NK-92 (cell line): ENCODE measurements around the gene RAP1GDS1.

Experiments
- DNase-seq: peaks from one replicate; lab custom pipeline; 2025; ENCODE audit not compliant: unreplicated experiment; lab: John Stamatoyannopoulos, UW

RAP1GDS1 gene, protein sequence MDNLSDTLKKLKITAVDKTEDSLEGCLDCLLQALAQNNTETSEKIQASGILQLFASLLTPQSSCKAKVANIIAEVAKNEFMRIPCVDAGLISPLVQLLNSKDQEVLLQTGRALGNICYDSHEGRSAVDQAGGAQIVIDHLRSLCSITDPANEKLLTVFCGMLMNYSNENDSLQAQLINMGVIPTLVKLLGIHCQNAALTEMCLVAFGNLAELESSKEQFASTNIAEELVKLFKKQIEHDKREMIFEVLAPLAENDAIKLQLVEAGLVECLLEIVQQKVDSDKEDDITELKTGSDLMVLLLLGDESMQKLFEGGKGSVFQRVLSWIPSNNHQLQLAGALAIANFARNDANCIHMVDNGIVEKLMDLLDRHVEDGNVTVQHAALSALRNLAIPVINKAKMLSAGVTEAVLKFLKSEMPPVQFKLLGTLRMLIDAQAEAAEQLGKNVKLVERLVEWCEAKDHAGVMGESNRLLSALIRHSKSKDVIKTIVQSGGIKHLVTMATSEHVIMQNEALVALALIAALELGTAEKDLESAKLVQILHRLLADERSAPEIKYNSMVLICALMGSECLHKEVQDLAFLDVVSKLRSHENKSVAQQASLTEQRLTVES

DNA sequence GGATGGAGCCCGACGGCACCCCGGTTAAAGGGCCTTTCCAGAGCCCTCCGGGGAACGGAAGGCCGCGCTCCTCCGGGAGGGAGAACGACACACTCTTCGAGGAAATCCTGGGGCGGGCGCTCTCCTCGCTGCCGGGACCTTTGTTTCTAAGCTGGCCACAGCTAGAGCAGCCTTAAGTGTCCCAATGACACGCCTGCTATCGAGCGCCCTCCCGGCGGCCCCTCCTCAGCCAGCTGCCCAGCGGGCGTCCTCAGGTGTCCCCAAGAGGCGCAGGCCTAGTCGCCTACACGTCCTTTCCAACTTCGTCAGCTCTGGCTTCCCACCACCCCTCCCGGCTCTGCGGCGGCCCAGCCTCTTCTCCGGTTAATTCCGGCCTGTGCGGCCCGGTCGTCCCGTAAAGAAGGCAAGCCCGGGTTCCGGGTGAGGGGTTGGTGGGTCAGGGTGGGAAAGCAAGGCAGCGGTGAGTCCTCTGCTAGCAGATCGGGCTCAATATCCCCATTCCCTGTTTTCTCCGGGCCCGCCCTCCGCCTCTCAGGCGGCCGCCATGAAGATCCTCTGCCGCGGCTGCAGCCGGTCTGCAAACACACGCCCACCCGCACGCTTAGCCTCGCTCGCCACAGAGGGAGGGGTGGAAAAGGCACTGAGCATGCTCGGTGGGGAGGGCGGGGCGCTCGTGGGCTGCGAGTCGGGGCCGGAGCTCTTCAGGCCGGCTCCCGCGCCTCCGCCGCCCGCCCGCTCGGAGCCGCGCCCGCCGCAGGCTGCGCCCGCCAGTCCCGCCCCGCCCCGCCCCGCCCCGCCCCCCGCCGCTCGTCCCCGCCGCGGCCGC is at the start of gene RAP1GDS1:
RAP1GDS1 (plus strand) TSS at position 806 of the 826 bp plus-strand sequence. CDS start 182 bp downstream, outside the sequence.
- DNase-seq: peak; percentile 14

DNA sequence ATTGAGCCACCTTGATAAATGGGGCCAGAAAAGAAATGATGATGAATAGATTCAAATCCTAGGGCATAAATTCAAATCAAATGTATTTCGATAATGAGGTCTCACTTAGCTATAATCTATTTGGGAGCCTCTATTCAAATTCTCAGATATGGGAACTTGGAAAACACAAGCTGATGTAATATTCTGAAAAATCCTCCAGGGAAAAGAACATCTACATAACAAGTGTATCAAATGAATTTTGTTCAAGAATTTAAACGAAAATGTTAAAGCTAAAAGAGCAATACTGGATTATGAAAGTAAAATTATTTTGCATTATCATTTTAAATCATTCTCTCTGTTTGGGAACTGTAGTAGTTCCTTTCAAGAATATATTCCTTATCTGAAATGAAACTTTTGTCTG is 38.9 kb upstream of the RAP1GDS1 start:
- no peak for DNase-seq

DNA sequence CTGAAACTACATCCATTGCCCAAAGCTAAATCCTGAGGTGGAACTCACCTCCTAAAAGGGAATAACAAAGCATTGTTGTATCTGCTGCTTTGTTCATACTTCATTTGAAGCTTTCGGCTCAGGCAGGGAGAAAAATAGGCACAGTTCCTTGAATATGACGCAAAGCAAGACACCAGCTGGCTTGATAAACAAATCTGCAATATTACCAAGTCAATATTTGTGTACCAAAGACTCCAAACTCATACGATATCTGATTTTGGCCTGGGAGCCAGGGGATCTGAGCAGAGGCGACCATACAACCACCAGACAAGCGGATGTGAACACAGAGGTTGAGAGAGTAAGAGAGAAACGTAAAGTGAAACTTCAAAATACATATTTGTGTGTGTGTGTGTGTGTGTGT is 34.8 kb upstream of the RAP1GDS1 start:
- DNase-seq: no peak

DNA sequence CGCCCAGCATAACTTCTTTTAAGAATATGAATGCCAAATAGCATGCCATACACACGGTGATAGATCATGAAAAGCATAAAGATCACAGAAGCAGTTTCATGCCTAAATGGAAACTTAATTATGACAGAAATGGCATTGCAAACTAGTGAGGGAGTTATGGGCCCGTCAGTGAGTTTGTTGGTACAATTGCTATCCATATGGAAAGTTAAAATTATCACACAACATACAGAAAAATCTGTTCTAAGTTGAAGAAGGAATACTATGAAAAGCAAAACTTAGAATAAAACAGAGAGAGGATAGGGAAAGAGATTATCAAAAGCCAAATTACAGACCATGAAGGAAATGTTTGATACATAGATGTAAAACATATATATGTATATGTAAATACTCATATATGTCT is 30.2 kb upstream of the RAP1GDS1 start:
- DNase-seq: no peak

DNA sequence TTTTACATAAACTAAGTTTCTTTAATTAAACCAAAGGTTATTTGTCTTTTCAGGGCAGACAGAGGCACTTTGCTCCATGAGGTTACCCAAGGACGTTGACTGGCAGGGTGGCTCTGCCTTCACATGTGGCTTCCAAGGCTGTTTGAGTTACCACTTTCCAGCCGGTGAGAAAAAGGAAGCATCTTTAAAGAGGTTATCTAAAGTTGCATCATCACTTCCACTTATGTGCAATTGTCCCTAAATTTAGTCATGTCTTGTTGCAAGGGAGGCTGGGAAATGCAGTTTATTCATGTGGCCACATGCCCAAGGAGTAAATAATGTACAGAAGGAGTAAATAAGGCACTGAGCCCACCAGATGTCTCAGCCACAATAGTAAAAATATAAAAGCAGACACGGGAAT is 29.0 kb upstream of the RAP1GDS1 start:
- DNase-seq: no peak

DNA sequence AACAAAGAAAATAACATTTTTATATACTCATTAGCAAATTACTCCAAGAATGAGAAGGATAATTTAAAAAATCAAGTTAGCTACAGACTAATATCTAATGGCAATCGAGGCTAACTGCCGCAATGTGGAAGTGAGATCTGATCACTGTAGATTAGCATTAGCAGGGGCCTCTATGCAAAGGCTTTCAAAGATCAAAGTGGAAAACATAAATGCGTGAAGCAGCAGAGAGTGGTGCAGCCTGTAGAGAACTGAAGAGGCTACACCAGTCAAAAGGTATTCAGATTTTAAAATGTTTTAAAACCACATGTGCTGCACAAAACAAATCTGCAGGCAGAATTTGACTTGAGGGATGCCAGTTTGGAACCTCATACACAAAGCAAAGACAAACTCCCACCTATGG is 24.0 kb upstream of the RAP1GDS1 start:
- DNase-seq: no peak

DNA sequence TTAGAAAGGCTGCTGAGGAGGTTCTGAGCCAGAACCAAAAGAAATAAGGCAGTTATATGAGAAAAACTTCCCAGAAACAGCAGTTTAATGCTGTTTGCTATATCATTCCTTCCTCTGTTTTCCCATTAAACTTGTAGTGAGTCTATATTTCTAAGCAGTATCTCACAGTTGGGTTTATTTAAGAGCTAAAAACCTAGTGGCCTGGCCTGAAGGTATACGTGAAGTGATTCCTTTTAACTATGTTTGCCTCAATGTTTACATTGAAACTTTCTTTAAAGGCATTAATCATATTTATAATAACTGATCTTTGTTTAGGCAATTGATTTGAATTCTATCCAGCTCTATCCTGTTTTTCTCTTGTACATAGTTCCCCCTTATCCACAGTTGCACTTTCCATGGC is 19.1 kb upstream of the RAP1GDS1 start:
- no peak for DNase-seq

DNA sequence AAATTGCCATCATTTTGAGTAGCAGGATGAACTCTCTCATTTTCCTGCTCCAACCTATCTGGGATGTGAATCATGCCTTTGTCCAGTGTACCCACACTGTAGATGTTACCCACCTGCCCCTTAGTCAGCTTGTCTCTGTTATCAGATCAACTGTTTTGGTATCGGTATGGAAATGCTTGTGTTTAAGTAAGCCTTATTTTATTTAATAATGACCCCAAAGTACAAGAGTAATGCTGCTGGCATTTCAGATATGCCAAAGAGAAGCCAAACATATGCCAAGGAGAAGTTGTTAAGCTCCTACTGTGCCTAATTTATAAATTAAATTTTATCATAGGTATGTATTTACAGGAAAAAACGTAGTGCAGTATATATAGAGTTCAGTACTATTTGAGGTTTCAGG is 18.6 kb upstream of the RAP1GDS1 start:
- no peak for DNase-seq

DNA sequence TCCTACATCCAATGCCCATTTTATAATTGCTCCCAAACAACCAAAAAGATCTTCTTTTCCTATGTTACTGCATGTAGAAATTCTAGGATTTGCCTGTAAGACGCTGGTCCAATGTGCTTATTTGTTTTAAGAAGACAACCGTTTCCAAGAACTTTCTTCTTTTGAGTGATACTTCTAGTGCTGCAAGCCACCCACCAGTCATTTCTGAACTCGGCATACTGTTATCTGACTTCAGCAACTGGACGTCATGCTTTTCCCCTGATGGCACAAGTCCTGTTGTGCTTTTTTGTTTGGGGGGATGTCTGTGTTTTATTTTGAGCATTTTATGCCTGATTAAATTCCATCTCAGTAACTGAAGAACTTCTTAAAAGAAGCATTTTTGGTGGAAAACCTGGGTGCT is 16.0 kb upstream of the RAP1GDS1 start:
- DNase-seq: no peak

DNA sequence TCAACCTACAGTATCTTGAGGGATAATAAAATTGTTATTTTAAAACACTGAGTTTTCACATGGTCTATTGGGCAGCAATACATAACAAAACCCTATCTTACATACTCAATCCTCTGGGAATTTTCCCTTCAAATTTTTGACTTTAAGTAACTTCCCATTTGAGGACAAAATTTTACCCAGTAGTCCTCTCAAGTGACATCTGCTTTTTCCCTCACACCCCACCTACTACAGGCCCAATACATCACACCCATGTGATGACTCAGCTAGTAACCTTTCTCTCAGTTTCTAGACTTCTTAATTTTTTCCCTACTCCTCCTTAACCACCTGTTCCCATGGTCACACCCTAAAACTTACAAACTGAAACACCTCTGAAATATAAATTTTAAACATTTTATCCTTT is 12.2 kb upstream of the RAP1GDS1 start:
- DNase-seq: no peak

DNA sequence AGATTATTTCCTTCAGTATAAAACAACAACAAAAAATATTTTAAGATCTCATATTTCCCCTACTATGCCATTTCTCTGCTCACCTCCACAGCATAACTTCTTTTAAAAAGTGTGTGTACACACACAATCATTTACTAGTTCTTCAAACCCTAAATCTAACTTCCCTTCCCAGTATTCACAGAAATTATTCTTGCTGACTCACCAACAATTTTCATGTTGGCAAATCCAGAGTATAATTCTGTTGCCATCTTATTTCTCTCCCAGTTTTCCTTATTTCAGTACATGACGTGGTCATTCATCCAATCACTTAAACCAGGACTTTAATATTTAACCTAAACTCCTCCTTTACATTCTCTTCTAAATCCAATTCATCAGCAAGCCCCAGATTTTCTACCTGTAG is 11.4 kb upstream of the RAP1GDS1 start:
- no peak for DNase-seq

DNA sequence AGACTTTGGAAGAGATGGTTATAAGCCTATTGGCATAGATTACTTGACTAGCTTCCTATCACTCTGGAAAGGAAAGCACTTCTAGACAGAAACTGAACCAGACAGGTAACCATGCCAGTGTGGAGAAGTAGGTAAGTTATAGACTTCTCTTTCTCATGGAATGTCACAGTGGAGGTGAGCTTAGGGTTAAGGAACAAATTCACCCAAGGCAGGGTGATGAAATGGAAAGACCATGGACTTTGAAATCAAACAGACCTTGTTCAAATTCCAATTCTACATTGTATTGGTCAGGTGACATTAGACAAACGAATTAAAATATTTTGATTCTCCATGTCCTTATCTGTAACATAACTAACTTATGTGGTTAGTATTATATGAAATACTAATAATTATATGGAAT is 7.7 kb upstream of the RAP1GDS1 start:
- DNase-seq: no peak

DNA sequence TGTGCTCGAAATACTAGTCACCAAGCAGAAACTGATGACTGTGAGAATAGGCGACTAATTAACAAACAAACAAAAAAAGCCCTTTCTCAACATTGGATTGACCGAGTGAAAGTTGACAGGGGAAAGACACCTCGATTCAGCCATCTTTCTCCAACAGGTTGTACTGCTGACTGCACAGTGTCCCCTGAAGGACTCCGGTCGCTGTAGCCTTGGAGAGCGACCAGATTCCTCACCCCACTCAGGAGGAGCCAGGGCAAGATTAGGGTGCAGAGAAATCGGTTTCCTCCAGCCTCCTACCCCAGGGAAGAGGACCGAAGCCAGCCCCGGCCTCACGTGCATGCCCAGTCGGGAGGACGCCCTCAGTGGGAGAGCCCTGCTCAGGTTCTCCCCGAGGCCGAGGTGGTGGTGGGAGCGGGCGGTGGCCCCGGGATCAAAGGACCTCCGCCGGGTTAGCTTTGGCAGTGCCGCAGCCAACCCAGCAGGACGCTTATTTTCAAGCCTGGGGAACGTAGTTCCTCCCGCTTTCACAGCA is 1.1 kb upstream of the RAP1GDS1 start:
- DNase-seq: no peak

DNA sequence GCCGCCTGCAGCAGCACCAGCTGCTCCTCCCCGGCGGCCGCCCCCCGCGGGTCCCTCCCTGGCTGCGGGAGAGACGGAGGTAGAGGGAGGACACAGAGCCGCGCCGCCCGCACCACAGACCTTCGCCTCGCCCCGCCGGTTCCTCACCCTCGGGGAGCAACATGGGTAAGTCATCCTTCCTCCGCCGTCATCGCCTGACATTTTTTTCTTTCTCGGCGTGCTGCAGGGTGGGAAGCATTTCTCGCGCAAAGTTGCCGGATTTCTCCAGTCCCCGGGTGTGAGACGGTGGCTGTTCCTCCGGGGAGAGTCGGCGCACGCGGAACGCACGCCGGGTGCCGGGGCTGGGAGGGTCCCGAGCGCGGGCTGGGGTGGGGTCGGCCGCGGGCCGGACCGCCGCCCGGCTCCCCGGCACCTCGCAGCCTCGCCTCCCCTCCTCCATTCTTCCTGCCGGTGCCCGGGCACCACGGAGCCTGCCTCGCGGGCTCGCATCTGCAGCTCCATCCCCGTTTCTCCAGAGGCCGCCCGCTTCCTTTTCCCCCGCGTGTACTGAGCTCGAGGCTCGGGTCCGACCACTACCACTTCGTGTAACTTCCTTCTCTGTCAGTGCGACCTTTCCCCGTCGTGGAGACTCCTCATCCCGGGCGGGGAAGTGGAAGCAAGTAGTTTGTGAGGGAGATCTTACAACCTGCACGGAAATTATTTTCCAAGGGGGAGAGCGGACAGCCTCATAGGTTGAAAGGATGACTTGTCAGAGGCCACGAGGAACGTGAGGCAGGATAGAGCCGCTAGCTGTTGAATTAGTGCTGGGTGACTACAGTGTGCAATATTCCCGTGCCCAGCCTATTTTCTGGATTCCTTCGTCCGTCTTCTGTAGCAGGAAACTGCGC is 464 bp downstream of the RAP1GDS1 start:
- no peak for DNase-seq

DNA sequence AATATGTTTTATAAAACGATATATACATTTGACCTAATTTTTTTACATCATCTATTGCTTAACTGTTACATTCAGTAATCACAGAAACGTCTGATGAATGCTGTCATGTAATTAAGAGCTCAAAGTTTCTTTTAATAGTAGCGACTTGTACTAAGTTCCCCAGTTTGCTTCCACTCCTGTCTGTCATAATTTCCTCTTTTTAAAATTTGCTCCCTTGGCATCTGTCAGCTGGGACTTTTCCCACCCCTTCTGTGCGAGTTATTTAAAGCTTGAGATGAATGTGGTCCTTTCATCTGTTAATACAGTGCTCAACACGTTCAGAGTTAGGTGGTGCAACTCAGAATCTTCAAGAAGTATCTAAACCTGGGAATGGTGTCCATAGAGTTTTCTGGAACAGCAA is 1.2 kb downstream of the RAP1GDS1 start:
- no peak for DNase-seq

DNA sequence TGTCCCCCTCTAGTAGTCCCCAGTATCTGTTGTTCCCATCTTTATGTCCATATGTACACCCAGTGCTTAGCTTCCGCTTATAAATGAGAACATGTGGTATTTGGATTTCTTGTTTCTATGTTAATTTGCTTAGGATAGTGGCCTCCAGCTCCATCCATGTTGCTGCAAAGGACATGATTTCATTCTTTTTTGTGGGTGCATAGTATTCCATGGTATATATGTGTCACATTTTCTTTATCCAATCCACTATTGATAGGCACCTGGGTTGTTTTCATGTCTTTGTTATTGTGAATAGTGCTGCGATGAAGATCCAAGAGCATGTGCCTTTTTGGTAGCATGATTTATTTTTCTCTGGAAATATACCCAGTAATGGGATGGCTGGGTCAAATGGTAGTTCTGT is 6.3 kb downstream of the RAP1GDS1 start:
- DNase-seq: no peak

DNA sequence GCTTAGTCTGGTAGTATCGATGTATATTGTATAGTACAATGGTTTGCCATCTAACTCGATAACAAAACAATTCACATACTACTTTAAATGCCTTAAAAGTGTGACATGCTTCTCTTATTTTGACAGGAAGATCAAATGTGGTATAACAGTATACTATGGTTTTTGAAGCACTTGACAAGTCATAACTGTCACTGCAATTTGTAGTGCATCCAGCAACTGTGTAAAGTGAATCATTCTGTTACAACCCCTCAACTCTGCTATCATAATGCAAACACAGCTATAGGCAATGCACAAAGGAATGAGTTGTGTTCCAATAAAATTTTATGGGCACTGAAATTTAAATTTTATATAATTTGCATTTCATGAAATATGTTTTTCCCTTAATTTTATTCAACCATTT is 14.0 kb downstream of the RAP1GDS1 start:
- no peak for DNase-seq

DNA sequence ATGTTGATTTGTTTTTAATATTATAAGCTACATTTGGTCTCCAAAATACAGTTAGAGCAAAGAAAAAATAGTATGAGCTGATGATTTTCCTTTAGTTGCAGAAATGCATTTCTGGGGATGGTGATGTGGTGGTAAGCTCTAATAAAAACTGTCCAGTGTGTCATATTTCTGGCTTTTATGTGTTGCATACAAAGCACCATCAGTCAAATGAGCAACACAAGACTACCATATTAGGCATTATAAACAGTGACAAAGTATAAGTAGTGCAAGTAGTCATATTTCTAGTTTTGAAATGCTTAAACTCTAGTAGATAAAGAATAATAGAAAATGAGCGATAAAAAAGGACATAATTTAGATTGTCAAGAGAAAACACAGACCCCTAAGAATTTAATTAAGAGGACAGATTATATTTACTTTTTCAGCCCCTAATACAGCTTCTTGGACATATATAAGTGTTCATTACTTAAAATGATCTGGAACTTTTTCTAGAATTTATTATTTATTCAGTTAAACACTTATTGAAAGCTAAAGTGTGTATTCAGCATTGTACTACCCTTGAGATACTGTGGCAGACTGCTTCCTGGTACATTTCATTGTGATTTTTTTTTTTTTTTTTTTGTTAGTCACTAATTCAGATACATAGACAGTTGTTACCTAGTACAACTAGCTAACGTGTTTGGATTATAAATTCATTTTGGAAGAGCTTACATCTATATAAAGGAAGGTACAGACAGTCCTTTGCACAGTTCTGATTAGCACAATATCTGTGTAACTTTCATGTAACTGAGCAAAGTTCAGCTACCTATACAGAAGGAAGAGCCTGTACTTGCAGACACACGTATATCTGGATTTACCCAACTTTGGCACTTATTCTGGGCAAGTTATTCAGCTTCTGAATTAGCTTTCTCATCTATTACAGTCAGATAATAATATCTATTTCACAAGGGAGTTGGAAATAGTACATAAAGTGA is 22.3 kb downstream of the RAP1GDS1 start:
- DNase-seq: no peak

DNA sequence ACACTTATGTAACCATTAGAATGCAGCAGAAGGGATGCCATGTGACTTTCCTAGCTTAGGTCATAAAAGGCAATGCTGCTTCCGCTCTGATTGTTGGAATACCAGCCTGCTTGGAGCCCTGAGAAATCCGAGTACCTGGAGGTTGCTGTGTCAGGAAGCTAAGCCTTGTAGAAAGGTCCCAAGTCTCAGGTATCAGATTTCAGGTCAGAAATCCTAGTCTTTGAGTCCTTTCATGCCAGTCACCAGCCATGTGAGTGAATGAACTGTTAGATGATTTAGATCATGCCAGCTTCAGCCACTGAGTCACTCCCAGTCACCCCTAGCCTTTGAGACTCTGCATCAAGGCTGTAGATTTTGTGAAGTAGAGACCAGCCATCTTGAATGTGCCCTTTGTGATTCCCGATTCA is 23.5 kb downstream of the RAP1GDS1 start:
- no peak for DNase-seq

DNA sequence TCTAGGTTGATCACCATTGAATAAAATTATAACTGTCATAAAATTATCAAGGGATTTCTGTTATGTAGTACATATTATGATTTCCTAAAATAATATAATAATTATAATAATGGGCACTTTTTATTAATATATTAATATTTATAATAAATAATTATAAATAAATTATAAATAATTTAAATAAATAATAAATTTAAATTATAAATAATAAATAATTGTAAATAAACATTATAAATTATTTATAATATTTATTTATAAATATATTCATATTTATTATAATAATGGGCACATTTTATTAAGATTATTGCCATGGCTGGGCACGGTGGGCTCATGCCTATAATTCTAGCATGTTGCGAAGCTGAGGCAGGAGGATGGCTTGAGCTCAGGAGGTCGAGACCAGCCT is 24.5 kb downstream of the RAP1GDS1 start:
- DNase-seq: no peak
